ENCODE data around the gene MAFF. TPM values are rescaled to one million over a fixed set of nuclear protein-coding genes. Genes with fewer than 3 reads are reported as not detected.
A peak's percentile ranks its signal among the peaks of the same experiment; 100 is the strongest.

Gene MAFF
- total and polyA plus RNA-seq, 12 donors = 2.9 to 21.4 (median 6.0) TPM

GRCh38 chr22:38250643-38251340, 49.0 kb downstream of the MAFF start:
- Histone ChIP-seq H3K36me3 (peaks cover 0 to 25% (median 13%) of the 10 kb centered on the region in 9 donors), H3K4me3 (no peak overlapping the region), H3K27me3 (no peaks in the 10 kb centered on the region), H3K4me1 (peaks cover 7 to 78% (median 48%) of the 10 kb centered on the region in 9 donors), H3K9me3 (peaks cover 0 to 7% (median 0%) of the 10 kb centered on the region in 11 donors), H3K27ac (peak overlapping the region in 5 of 10 donors; percentile 11 to 47 (median 31))
- DNase-seq (no peak), ATAC-seq (no peak)
- TF ChIP-seq CTCF (IDR thresholded peaks at IDR 0.05) = no peak
- intact Hi-C loops (cut with DNase I) = no loop called here
- 73% methylated on average over 13 of the region's 13 CpGs for WGBS, 2 donors

DNA sequence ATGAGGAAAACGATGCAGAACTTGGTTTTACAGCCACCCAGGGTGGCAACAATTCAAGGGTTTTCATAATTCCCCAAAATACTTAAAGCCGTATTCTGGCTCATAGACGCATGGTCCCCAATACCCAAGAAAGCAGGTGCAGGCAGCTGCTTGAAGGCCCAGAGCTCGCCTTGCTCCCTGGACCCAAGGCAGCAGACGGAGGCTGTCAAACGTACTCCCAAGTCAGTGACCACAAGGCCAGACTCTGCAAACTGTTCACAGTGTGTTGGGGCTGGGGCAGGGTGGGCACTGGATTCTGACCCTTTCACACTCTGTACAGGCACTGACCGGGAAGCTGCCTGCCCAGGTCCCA, 49.5 kb downstream of the MAFF start:
- Histone ChIP-seq H3K4me3 (no peak overlapping the region), H3K36me3 (peaks cover 0 to 20% (median 8%) of the 10 kb centered on the region in 9 donors), H3K27me3 (no peaks in the 10 kb centered on the region), H3K27ac (peak overlapping the region in 2 of 10 donors; percentile 11 to 31), H3K4me1 (peaks cover 7 to 78% (median 47%) of the 10 kb centered on the region in 9 donors), H3K9me3 (peaks cover 0 to 7% (median 0%) of the 10 kb centered on the region in 11 donors)
- peak in 4 of 8 donors; percentile 8 to 29 (median 14) for ATAC-seq
- DNase-seq = no peak
- 79 to 81% methylated on average over 7 of the region's 7 CpGs for WGBS, 2 donors
- intact Hi-C loops (cut with DNase I) = no loop called here
- TF ChIP-seq CTCF (IDR thresholded peaks at IDR 0.05) = no peak

DNA sequence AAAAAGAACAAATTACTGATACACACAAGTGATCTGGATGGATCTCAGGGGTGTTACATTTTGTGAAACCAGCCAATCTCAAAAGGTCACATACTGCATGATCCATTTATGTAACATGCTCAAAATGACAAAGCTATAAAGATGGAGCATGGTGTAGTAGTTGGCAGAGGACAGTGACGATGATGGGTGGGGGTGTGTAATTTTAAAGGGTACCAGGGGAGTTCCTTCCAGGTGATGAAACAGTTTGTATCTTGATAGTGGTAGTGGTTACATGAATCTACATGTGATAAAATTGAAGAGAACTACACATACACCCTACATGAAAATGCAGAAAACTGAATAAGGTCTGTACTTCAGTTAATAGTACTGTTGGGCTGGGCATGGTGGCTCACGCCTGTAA, 53.9 kb downstream of the MAFF start:
- H3K4me3 ChIP-seq = no peak overlapping the region
- H3K27ac ChIP-seq = peak overlapping the region in 6 of 10 donors; percentile 81 to 93 (median 87)
- intact Hi-C loops (cut with DNase I) = no loop called here
- no peaks in the 10 kb centered on the region for H3K9me3 ChIP-seq
- ATAC-seq (no peak), DNase-seq (no peak)
- H3K4me1 ChIP-seq = peaks cover 16 to 91% (median 77%) of the 10 kb centered on the region in 9 donors
- no peaks in the 10 kb centered on the region for H3K27me3 ChIP-seq
- H3K36me3 ChIP-seq = no peaks in the 10 kb centered on the region
- WGBS, 2 donors = 92 to 98% methylated on average over 2 of the region's 2 CpGs
- TF ChIP-seq CTCF (IDR thresholded peaks at IDR 0.05) = no peak

DNA sequence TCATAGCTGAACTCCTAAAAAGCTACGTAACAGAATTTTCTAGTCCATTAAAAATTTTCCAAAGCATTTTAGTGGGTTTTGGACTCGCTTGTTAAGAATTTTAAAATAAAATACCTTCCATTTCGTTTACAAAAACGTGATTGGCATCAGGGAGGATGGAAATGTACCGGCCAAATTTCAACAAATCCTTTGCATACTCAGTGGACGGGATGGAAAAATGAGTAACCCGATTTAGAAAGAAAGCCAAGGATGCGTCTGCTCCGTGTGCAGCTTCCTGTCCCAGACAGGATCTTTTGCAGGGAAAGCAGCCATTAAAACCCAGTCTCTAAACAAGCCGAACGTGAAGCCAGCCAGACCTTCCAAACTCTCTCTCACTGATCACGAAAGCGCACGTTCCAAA, 55.4 kb downstream of the MAFF start:
- Histone ChIP-seq H3K9me3 (no peaks in the 10 kb centered on the region), H3K27me3 (no peaks in the 10 kb centered on the region), H3K36me3 (no peaks in the 10 kb centered on the region), H3K4me3 (peak overlapping the region in 6 of 10 donors; percentile 6 to 31 (median 24)), H3K27ac (peak overlapping the region; percentile 63 to 93 (median 83)), H3K4me1 (peaks cover 22 to 91% (median 78%) of the 10 kb centered on the region in 9 donors)
- ATAC-seq (peak in 5 of 8 donors; percentile 19 to 46 (median 27)), DNase-seq (peak in 1 of 2 donors; percentile 47)
- intact Hi-C loops (cut with DNase I) = no loop called here
- no peak for TF ChIP-seq CTCF (IDR thresholded peaks at IDR 0.05)
- WGBS, 2 donors = 27 to 39% methylated on average over 14 of the region's 14 CpGs

All from heart right ventricle (tissue), 16 donors.